K562 treated with DMSO at 1 percent for 48 hours (cell line): ENCODE results near the gene UFSP2. TPM values are rescaled to one million over a fixed set of nuclear protein-coding genes. Genes with fewer than 3 reads are reported as not detected.

Experiments used
- total RNA-seq: library from RNA; unstranded; fragments of 300-600 nt; gene quantifications from 2 replicates; pipeline ENCODE4 v1.2.3, GENCODE V29; 2022; ENCODE audit warnings: low replicate concordance; ENCODE audit errors: extremely low read depth

UFSP2 gene
- total RNA-seq, result not detected in 2 replicates

GRCh38 chr4:185425647-185426352 lies at the start of gene UFSP2:
Gene UFSP2 (minus strand): TSS chr4:185425964. CDS start chr4:185425868, 96 bp downstream.

DNA sequence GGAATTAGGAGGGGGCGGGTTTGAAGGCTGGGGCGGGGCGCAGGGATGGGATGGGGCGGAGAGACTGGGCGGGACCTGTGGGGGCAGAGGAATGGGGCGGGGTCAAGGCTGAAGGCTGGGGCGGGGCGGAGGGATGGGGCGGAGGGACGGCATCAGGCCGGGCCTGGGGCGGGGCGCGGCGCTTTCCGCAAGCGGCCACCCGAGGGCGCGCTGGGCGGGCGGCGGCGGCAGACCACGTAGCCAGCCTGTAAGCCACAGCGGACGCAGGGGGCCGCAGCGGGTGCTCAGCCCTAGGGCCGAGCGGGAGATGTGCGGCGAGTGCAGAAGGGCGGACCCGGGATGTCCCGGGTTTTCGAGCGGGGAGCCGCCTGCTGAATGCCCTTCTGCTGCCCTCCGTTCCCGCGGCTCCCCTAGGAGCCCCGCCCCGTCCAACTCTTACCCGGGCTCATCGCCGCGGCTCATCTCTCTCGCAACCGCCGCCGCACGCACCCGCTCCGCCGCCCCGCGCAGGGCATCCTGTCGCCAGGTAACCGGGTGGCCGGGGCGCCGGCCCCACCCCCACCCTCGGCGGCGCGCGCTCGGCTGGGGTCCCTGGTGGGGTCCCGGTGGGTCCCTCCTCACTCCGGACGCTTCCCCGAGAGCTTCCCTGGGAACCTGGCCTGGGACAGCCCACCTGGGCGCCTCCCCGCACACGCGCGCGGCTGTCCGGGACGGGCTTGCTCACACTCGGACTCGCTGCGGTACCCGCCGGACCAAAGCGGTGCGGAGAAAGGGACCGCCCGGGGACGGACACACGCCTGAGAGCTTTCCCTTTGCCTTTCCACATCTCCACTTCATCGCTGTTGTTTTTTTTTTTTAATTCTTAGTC lies 45.7 kb upstream of the UFSP2 start, which contains the start of gene CCDC110:
Gene CCDC110 (minus strand): TSS at position 499 of the 868 bp plus-strand sequence. CDS start 50 bp downstream, at position 449.

GRCh38 chr4:185396724-185397385 lies 28.9 kb downstream of the UFSP2 start, which contains the start of gene ANKRD37:
Gene ANKRD37 (plus strand): TSS chr4:185396841. CDS start chr4:185396924, 83 bp downstream.

GRCh38 chr4:185395238-185395955 lies 30.4 kb downstream of the UFSP2 start, which contains the start of gene LRP2BP:
Gene LRP2BP (minus strand): TSS chr4:185395924. CDS start chr4:185378186, 17,738 bp downstream.

Other genes starting within 250 kb of the UFSP2 start
- gene CFAP97, start 222.0 kb downstream of the UFSP2 start, total RNA-seq, result not detected in 2 replicates
- not detected in 2 replicates for gene SNX25, start 216.4 kb downstream of the UFSP2 start, total RNA-seq
- gene LRP2BP, start 30.0 kb downstream of the UFSP2 start, total RNA-seq, result not detected in 2 replicates
- gene ANKRD37, start 29.1 kb downstream of the UFSP2 start, total RNA-seq, result not detected in 2 replicates
- gene CCDC110, start 45.8 kb upstream of the UFSP2 start, total RNA-seq, result not detected in 2 replicates
- not detected in 2 replicates for gene PDLIM3, start 109.5 kb upstream of the UFSP2 start, total RNA-seq